Measurements from ENCODE around the gene XIRP2.

The XIRP2 gene

GRCh38 chr2:167287212-167287611, 398.9 kb downstream of the XIRP2 start:
- in situ Hi-C loops (cut with MboI; ENCODE audit: low sequenced_read_pairs, unreplicated experiment), result no loop called here
- DNase-seq (ENCODE audit: low spot score), result no peak
- no peak for TF ChIP-seq CTCF (IDR thresholded peaks at IDR 0.05; ENCODE audit: borderline replicate concordance, control extremely low read depth, extremely low read depth, insufficient read depth, missing control alignments)

GRCh38 chr2:167289651-167290410, 401.6 kb downstream of the XIRP2 start:
- no peak for TF ChIP-seq CTCF (IDR thresholded peaks at IDR 0.05; ENCODE audit: borderline replicate concordance, control extremely low read depth, extremely low read depth, insufficient read depth, missing control alignments)
- in situ Hi-C loops (cut with MboI; ENCODE audit: low sequenced_read_pairs, unreplicated experiment), result no loop called here
- no peak for DNase-seq (ENCODE audit: low spot score)

- no peak for TF ChIP-seq CTCF (IDR thresholded peaks at IDR 0.05; ENCODE audit: borderline replicate concordance, control extremely low read depth, extremely low read depth, insufficient read depth, missing control alignments)
- peak; percentile 91 for DNase-seq (ENCODE audit: low spot score)
- in situ Hi-C loops (cut with MboI; ENCODE audit: low sequenced_read_pairs, unreplicated experiment), result no loop called here
Observed at GRCh38 chr2:167292430-167293171, 404.3 kb downstream of the XIRP2 start, which contains the start of gene B3GALT1. TSS of gene B3GALT1 (plus strand) at chr2:167293001.

GRCh38 chr2:167293172-167293781, 405.0 kb downstream of the XIRP2 start:
- TF ChIP-seq CTCF (IDR thresholded peaks at IDR 0.05; ENCODE audit: borderline replicate concordance, control extremely low read depth, extremely low read depth, insufficient read depth, missing control alignments), result no peak
- in situ Hi-C loops (cut with MboI; ENCODE audit: low sequenced_read_pairs, unreplicated experiment), result no loop called here
- DNase-seq (ENCODE audit: low spot score), result peak; percentile 26

GRCh38 chr2:167293943-167294775, 405.9 kb downstream of the XIRP2 start:
- peak; percentile 16 for DNase-seq (ENCODE audit: low spot score)

More at GRCh38 chr2:167293943-167294775, 405.9 kb downstream of the XIRP2 start:
- TF ChIP-seq CTCF (IDR thresholded peaks at IDR 0.05; ENCODE audit: borderline replicate concordance, control extremely low read depth, extremely low read depth, insufficient read depth, missing control alignments), result no peak
- in situ Hi-C loops (cut with MboI; ENCODE audit: low sequenced_read_pairs, unreplicated experiment), result no loop called here

Data from GM13976 (cell line).